GM19023 (cell line): ENCODE results near the gene MPV17L2.

Source experiments
- ATAC-seq: cut with Tn5 transposase; IDR thresholded peaks from one replicate; pipeline ENCODE4 v1.9.1; 2021; ENCODE audit warnings: mild to moderate bottlenecking, moderate library complexity; ENCODE audit not compliant: unreplicated experiment

The MPV17L2 gene

GRCh38 chr19:18231775-18232174, 38.8 kb downstream of the MPV17L2 start:
- ATAC-seq = no peak

- ATAC-seq = no peak
Measured at GRCh38 chr19:18232540-18233223, 39.7 kb downstream of the MPV17L2 start.

GRCh38 chr19:18233224-18233825, 40.3 kb downstream of the MPV17L2 start:
- no peak for ATAC-seq

- ATAC-seq = no peak
Measured at GRCh38 chr19:18234194-18234593, 41.2 kb downstream of the MPV17L2 start.

- ATAC-seq = no peak
Measured at GRCh38 chr19:18239303-18239702, 46.3 kb downstream of the MPV17L2 start.

GRCh38 chr19:18245297-18245696, 52.3 kb downstream of the MPV17L2 start:
- no peak for ATAC-seq
